Esophagus squamous epithelium (tissue), 5 donors: ENCODE data around the gene TJP3. TPM values are rescaled to one million over a fixed set of nuclear protein-coding genes. Genes with fewer than 3 reads are reported as not detected.

Experiments
- DNase-seq: peaks from one replicate; lab custom pipeline; 2025; lab: John Stamatoyannopoulos, UW
- H3K27ac ChIP-seq, 4 donors: fragments of 200-600 bp; sonication (generic); one replicate each; pipeline ENCODE4 v1.5.1; 2016 to 2019; ENCODE audit warnings: mild to moderate bottlenecking in 1 of 4
- H3K27me3 ChIP-seq, 4 donors: fragments of 200-600 bp; sonication (generic); 1 replicate in 3 of 4; 2 replicates in 1 of 4; pipeline versions ENCODE4 v1.5.1 to v1.6.0; 2017 to 2021; ENCODE audit warnings: antibody characterized with exemption in 1 of 4
- H3K36me3 ChIP-seq, 3 donors: fragments of 200-600 bp; sonication (generic); one replicate each; pipeline ENCODE4 v1.5.1; 2016 to 2019
- H3K4me1 ChIP-seq, 3 donors: fragments of 200-600 bp; sonication (generic); one replicate each; pipeline ENCODE4 v1.5.1; 2017 to 2019
- H3K4me3 ChIP-seq, 4 donors: fragments of 200-600 bp; sonication (generic); 1 replicate in 3 of 4; 2 replicates in 1 of 4; pipeline ENCODE4 v1.5.1; 2016 to 2019; ENCODE audit warnings: mild to moderate bottlenecking in 2 of 4, moderate library complexity in 1 of 4
- H3K9me3 ChIP-seq, 3 donors: fragments of 200-600 bp; sonication (generic); one replicate each; pipeline ENCODE4 v1.5.1; 2016 to 2019
- CTCF ChIP-seq, 6 experiments: fragments of 450-650 bp in 4 of 6; fragments of 200-600 bp in 2 of 6; sonication (generic) in 2 of 6; IDR thresholded peaks; one replicate each; pipeline ENCODE4 v1.5.1; 2016 to 2019; ENCODE audit warnings: antibody characterized with exemption in 6 of 6, mild to moderate bottlenecking in 4 of 6, moderate library complexity in 4 of 6
- POLR2A ChIP-seq, 4 donors: fragments of 450-650 bp; IDR thresholded peaks; one replicate each; pipeline ENCODE4 v1.6.1; 2017; ENCODE audit warnings: antibody characterized with exemption in 4 of 4, mild to moderate bottlenecking in 4 of 4, moderate library complexity in 3 of 4
- WGBS, 2 donors: methylation state at CpG; one replicate each; pipeline ENCODE4 v1.1.5; 2018; 5-methylcytosine and 5-hydroxymethylcytosine counted together
- intact Hi-C: fragments of 100-400 bp; cut with DNase I; formaldehyde crosslinking; loops from one replicate; pipeline ENCODE4 v1.15.0; 2022
- total RNA-seq, 4 donors: library from RNA; depleted of rRNA; stranded (reverse); fragments of >200 nt; gene quantifications; one replicate each; pipeline ENCODE4 v1.1.0, GENCODE V29; 2016
- donor health status: DM: yes; HTN: yes; CAD: no.

TJP3 gene
- total RNA-seq, 4 donors from 2014 or later, result 23.7 to 71.1 (median 28.0) TPM

DNA sequence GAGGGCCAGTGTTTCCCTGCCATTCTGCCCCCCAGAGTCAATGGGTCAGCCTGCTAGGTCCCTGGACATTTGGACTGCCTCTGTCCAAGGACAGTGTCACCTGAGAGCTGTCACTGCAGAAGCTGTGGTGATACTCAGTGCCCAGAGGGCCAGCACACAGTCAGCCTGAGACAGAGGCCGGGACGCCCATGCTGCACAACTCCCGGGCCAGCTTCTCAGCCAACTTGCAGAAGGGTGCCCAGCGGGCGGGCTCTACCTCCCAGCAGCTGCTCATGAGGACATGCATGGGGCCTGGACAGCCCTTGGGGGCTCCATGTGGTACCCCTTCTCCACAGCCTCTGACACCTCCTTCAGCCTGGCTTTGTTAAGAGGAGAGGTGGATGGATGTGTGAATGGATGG is 67.6 kb downstream of the TJP3 start:
- H3K4me1 ChIP-seq, result peaks cover 0 to 5% (median 0%) of the 10 kb centered on the region in 3 donors
- no peak for DNase-seq
- H3K9me3 ChIP-seq, result peaks cover 0 to 2% (median 0%) of the 10 kb centered on the region in 3 donors
- no peak overlapping the region for H3K27ac ChIP-seq
- H3K4me3 ChIP-seq, result no peak overlapping the region
- H3K27me3 ChIP-seq, result peaks cover 0 to 20% (median 0%) of the 10 kb centered on the region in 4 donors
- no peaks in the 10 kb centered on the region for H3K36me3 ChIP-seq
- no peak for TF ChIP-seq CTCF (IDR thresholded peaks at IDR 0.05)
- TF ChIP-seq POLR2A (IDR thresholded peaks at IDR 0.05), result no peak
- intact Hi-C loops, result no loop called here
- WGBS, 2 donors, result 93% methylated on average over 3 of the region's 5 CpGs; no CpG with 5 or more reads in 1 of the 2 donors

DNA sequence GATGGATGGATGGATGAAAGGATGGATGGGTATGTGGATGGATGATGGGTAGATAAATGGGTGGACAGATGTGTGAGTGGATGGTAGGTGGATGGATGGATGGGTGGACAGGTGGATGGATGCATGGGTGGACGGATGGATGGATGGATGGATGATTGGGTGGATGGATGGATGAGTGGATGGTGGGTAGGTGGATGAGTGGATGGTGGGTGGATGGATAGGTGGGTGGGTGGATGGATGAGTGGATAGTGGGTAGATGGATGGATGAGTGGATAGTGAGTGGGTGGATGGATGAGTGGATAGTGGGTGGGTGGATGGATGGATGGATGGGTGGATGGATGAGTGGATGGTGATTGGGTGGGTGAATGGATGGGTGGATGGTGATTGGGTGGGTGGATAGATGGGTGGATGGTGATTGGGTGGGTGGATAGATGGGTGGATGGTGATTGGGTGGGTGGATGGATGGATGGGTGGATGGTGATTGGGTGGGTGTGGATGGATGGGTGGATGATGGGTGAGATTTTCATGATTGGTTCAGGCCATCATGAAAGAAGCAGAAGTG is 68.4 kb downstream of the TJP3 start:
- no peak for TF ChIP-seq POLR2A (IDR thresholded peaks at IDR 0.05)
- TF ChIP-seq CTCF (IDR thresholded peaks at IDR 0.05), result no peak
- peaks cover 0 to 17% (median 0%) of the 10 kb centered on the region in 4 donors for H3K27me3 ChIP-seq
- WGBS, 2 donors, result 68 to 100% methylated on average over 1 of the region's 1 CpG
- intact Hi-C loops, result no loop called here
- H3K9me3 ChIP-seq, result peaks cover 0 to 9% (median 7%) of the 10 kb centered on the region in 3 donors
- peaks cover 0 to 5% (median 0%) of the 10 kb centered on the region in 3 donors for H3K4me1 ChIP-seq
- H3K27ac ChIP-seq, result no peak overlapping the region
- H3K36me3 ChIP-seq, result no peaks in the 10 kb centered on the region
- no peak overlapping the region for H3K4me3 ChIP-seq
- no peak for DNase-seq

DNA sequence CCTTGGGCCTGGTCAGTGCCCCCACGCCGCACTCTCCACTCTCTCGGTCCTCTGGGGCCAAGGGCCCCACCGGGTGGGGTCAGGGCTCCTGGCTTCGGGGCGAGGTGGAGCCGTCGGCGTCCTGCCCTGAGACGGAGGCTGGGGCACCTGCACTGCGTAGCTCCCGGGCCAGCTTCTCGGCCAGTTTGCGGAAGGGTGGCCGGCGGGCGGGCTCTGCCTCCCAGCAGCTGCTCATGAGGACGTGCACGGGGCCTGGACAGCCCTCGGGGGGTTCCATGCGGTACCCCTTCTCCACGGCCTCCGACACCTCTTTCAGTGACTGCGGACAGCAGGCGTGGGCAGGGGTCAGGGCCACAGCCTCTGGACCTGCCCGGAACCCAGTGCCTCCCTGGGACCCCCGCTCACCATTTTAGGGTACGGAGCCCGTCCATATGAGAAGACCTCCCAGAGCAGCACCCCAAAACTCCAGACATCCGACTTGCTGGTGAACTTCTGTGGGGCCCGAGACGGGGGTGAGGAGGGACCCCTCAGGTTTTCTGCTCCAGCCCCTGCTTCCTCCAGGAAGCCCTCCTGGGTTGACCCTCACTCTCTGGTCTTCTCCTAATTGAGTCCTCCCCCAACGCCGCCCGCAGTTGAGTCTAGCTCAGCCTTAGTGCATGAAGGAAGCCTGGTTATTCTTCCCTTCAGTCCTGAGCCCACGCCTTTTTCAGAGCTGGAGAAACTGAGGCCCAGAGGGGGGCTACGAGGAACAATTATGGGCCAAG is 70.1 kb downstream of the TJP3 start:
- Histone ChIP-seq H3K27me3 (peaks cover 0 to 28% (median 0%) of the 10 kb centered on the region in 4 donors), H3K36me3 (no peaks in the 10 kb centered on the region), H3K27ac (no peak overlapping the region), H3K4me1 (no peaks in the 10 kb centered on the region), H3K4me3 (no peak overlapping the region), H3K9me3 (peaks cover 0 to 22% (median 14%) of the 10 kb centered on the region in 3 donors)
- no peak for DNase-seq
- intact Hi-C loops, result no loop called here
- TF ChIP-seq POLR2A (IDR thresholded peaks at IDR 0.05) (no peak), CTCF (IDR thresholded peaks at IDR 0.05) (no peak)
- 72 to 90% methylated on average over 4 to 10 of the region's 37 CpGs for WGBS, 2 donors

GRCh38 chr19:3778899-3779723 is 70.9 kb downstream of the TJP3 start:
- peaks cover 0 to 22% (median 14%) of the 10 kb centered on the region in 3 donors for H3K9me3 ChIP-seq
- no peak overlapping the region for H3K4me3 ChIP-seq
- H3K27ac ChIP-seq, result no peak overlapping the region
- no peaks in the 10 kb centered on the region for H3K4me1 ChIP-seq
- H3K36me3 ChIP-seq, result no peaks in the 10 kb centered on the region
- DNase-seq, result no peak
- TF ChIP-seq CTCF (IDR thresholded peaks at IDR 0.05), result no peak
- intact Hi-C loops, result no loop called here
- WGBS, 2 donors, result 52 to 60% methylated on average over 2 to 5 of the region's 44 CpGs
- peaks cover 0 to 36% (median 0%) of the 10 kb centered on the region in 4 donors for H3K27me3 ChIP-seq
